Breast epithelium (tissue), 3 donors: ENCODE data around the gene PRSS12.
"Not testable (repeated sequence)": the region's sequence is repeated elsewhere in the genome, so short reads cannot be mapped to it uniquely, and the experiment has no call there.

Experiments used
- CTCF ChIP-seq, 3 donors: fragments of 450-650 bp; IDR thresholded peaks; one replicate each; pipeline ENCODE4 v1.5.1; 2016 to 2017; ENCODE audit warnings: antibody characterized with exemption in 3 of 3, mild to moderate bottlenecking in 3 of 3, moderate library complexity in 3 of 3
- POLR2A ChIP-seq: fragments of 450-650 bp; IDR thresholded peaks from one replicate; pipeline ENCODE4 v1.6.1; 2016; ENCODE audit warnings: antibody characterized with exemption, mild to moderate bottlenecking, moderate library complexity
- POLR2AphosphoS5 ChIP-seq, 3 donors: sonication (generic); formaldehyde crosslinking; IDR thresholded peaks; one replicate each; pipeline ENCODE4 v1.6.1; 2017; ENCODE audit warnings: antibody characterized with exemption in 3 of 3

- TF ChIP-seq CTCF (IDR thresholded peaks at IDR 0.05); POLR2A; POLR2AphosphoS5 (IDR thresholded peaks at IDR 0.05): not testable (repeated sequence)
Measured at GRCh38 chr4:118399883-118400282, 47.1 kb upstream of the PRSS12 start.
